ENCODE results near the gene MCC.

The MCC gene

DNA sequence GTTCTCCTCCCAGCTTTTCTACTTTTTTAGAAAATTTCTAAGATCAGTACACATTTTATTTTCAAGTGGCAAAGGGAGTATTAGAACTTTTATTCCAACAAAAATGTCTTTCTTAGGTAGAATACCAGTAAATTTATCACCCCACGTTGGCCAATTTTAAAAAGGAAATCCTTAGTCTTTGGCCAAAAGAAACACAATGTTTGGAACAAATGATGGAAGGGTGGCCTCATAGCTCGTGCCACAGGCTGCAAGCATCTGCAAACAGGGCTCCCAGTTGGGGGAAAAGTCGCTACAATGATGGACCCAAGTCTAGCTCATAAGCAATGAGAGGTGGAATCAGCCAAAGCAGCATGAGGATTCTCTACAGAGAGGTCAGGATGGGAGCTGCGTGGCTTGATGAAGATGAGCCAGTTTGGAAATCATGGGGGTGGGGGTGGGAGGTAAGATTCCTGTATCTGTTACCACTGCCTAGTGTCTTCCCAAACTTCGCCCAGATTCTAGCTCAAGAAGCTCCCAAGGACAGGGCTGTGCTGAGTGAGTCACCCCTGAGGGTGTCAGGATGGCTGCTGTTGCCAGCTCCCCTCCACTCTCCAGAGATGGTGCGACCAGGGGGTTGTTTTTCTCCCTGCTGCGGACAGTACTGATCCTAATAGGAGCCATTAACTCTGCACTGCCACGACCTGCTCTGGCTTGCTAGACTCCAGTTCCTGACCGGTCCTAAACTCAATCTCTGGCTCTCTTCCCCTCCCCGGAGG lies 436.0 kb downstream of the MCC start:
- no peak for DNase-seq (ENCODE audit: low read depth)

GRCh38 chr5:113050721-113051382 lies 437.4 kb downstream of the MCC start:
- no peak for DNase-seq (ENCODE audit: low read depth)

DNA sequence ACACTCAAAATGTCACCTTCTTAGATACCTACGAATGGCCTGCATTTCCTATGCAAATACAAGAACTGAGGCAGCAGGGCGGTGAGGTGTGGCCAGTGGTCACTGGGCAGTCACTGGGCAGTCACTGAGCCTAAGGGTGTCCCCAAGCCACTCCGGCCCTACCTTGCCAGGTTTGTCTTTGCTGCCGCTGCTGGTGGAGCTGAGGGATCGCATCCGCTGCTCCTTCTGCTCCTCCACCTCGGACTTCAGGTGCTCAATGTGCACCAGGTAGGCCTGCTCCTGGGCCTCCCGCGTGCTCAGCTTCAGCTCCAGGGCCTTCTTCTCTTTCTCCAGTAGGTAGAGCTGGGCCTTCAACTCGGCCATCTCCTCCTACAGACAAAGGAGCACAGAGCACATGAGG lies 439.3 kb downstream of the MCC start:
- no peak for DNase-seq (ENCODE audit: low read depth)

GRCh38 chr5:113047733-113048652 lies 440.3 kb downstream of the MCC start:
- no peak for DNase-seq (ENCODE audit: low read depth)

- DNase-seq (ENCODE audit: low read depth) = no peak
Observed at GRCh38 chr5:113047234-113047633, 441.0 kb downstream of the MCC start.

GRCh38 chr5:113044776-113045465 lies 443.3 kb downstream of the MCC start:
- DNase-seq (ENCODE audit: low read depth) = no peak

- DNase-seq (ENCODE audit: low read depth) = no peak
Observed at GRCh38 chr5:113043491-113043931, 444.7 kb downstream of the MCC start.

DNA sequence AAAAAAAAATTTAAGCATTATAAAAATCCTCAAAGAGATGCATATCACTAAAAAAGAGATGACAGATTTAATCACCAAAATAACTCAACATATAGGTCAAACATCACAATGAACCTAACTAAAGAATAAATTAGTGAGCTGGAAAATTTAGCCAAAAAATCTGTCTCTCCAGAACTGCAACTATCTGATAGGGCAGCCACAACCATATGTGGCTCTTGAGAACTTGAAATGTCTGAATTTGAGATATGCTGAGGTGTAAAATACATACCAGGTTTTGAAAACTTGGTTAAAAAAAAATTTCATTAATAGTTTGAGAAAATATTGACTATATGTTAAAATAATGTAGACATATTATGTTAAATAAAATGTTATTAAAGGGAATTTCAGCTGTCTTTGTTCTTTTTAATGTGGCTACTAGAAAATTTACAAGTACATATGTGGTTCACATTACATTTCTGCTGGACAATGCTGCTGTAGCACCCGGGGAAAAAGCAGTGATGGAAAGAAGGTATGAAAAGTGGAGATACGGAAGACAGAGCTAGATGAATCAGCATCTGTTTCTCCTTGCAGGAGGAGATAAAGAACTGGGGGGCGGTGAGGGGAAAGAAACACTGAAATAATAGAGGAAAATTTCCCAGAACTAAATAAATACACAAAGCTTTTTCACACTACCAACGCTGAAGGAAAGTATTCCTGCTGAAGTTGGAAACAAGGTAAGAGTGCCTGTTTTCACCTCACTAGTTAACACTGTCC lies 445.6 kb downstream of the MCC start:
- no peak for DNase-seq (ENCODE audit: low read depth)

DNA sequence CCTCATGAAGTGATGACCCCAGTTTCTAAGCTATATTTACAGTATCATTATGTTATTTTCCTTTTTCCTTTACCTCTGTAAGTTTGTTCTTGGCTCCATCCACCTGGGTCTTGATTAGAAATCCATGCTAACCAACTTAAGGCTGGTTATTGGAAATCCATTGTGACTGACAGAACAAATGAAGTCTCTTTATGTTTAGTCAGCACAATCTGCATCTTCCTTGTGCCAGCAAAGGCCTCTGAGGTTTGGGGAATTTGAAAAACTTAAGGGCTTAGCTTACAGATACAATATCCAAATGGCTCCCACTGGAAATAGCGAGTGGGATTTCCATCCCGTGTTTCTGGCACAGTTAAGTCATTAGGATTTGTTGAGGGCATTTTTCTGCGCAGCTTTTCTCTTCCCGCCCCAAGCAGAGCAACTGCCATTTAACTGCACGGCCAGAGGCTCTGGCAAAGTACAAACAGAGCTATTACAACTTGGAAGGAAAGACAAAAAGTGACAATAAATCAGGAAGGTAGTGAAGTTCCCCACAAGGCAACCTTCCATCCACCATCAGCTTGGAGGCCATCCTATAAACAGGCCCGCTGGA lies 447.5 kb downstream of the MCC start:
- no peak for DNase-seq (ENCODE audit: low read depth)

- no peak for DNase-seq (ENCODE audit: low read depth)
Observed at GRCh38 chr5:113039934-113040285, 448.3 kb downstream of the MCC start.

GRCh38 chr5:113039229-113039933 lies 448.9 kb downstream of the MCC start:
- DNase-seq (ENCODE audit: low read depth) = no peak

DNA sequence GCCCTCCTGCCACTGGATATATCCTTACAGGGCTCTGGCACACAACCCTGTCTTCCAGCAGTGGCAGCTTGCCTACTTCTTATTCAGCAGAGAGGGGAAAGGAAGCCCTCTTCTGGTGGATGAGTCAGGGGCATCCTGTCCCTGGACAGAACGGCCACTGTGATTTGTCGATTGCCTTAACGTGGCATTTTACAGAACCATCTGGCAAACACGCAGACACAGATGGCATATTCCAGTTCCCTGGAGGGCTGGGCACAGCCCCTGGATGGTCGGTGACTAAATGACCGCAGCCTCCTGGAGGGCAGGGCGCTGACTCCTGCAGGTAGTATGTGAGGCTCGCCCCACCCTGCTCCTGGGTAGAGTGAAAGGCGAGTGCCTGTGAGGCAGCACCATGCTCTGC lies 449.5 kb downstream of the MCC start:
- no peak for DNase-seq (ENCODE audit: low read depth)

DNA sequence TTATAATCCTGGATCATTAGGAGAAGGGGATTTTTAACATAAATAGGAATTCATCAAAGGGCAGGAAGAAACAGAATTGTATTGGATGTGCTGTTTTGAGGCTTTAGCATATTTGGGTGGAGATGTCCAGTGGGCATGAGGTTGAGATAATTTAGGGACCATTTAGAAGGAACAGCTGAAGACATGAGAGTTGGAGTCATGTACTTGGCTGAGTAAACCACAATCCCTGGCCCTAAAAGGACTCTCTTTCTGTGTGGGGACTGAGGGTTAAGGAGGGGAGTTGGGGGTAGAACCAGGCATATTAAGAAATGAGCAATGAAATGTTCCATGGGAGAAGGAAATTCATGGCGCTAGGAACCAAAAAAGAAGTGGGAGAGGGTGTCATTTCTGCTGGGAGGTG lies 450.1 kb downstream of the MCC start:
- no peak for DNase-seq (ENCODE audit: low read depth)

- no peak for DNase-seq (ENCODE audit: low read depth)
Observed at GRCh38 chr5:113036826-113037225, 451.4 kb downstream of the MCC start.

DNA sequence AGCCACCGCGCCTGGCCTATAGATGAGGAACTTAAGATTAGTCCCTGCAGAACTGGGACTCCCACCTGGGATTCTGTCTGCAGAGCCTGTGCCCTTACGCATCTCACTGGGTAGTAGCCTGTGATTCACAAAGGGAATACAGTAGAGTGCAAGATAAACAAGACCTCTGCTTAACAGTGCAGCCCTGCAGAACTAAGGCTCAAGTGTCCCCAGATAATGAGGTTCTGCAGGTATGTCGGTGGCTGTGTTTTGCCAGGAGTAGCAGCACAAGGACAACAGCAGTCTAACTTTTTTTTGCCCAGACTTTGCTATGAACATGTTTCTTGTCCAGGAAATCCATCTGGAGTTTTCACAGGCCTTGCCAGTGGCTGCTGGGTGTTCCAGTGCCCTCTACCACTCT lies 451.9 kb downstream of the MCC start:
- DNase-seq (ENCODE audit: low read depth) = no peak

DNA sequence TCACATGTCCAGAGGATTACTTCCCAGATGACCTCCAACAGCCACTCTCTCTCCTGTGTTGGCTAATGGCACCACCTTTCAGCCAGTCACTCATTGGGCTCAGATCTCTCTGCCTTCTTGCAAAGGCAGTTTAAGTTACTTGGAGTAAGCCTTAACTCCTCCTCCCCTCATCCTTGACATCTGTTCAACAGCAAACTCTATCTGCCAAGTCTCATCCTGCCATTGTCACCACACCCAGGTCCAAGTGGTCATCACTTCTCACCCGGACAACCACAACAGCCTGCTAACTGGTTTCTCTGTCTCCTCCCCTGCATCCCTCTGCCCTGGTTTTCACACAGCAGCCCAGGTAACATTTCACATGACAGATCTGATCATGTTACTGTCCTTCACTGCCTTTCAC lies 453.2 kb downstream of the MCC start:
- no peak for DNase-seq (ENCODE audit: low read depth)

DNA sequence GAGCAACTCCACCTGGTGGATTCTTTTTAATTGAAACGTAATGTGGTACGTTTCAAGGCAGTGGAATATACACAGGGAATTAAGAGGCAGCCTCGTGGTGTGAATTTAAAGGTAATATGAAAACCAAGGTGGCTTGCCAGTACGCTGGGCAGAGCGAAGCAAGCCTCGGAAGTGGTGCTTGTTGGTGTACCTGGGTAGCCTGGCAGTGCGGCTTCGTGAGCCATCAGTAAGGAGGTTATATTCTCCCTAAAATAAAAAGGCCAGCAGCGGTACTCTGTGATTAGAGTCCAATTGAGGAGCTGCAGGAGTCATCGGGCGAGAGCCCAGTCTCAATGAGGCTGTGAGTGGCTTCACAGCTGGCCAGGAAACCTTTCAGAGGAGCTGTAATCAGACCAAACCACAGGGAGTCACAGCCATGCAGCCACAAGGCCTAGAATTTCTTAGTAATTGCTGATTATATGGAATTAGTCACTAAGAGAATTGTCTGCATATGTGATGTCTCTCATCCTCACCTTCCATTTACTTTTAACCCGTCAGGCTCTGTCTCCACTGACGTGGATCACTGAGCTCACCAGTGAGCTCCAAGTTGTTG lies 454.0 kb downstream of the MCC start:
- no peak for DNase-seq (ENCODE audit: low read depth)

DNA sequence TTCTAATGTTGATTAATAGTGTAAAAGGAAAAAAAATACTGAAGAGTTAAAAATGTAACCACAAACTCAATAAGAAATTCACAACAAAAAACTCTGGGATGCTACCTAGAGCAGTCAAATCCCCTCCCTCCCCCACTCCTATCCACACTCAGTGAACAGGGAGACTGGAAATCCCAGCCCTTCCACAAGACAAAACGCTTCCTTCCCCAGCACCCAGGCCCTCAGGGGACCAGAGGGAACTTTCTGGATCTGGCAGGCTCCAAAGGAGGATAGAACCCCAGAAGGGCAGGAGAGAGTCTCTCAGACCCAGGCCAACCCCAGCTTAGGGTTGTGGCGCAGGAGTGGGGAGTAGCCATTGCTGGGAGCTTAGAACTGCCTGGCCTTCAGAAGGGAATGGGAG lies 456.7 kb downstream of the MCC start:
- no peak for DNase-seq (ENCODE audit: low read depth)

GRCh38 chr5:113031104-113031503 lies 457.1 kb downstream of the MCC start:
- no peak for DNase-seq (ENCODE audit: low read depth)

DNA sequence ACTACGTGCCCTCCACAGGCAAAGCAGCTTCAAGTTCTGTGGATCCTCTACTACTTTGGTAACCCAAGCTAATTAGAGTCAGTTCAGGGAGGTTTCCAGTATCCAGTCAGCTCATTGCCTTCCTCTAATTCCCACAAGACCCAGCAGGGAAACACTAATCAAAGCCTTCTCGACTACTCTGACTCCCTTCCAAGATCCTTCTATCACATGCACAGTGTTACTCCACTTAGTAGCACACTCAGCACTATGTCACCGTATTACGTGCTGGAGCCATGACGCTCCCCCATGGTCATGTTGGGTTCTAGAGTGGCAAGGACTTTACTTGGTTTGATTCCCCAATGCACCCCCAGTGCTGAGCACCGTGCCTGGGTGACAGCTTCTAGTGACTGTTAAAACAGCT lies 458.6 kb downstream of the MCC start:
- no peak for DNase-seq (ENCODE audit: low read depth)

Data from stimulated activated CD8-positive, alpha-beta memory T cell treated with anti-CD3 and anti-CD28 coated beads, Interleukin-7, amount 100 ng/mL, for 24 hours (primary cell).